Astrocyte of the cerebellum (primary cell): ENCODE measurements around the gene GFOD1.

ENCODE experiments used
- DNase-seq: peaks from one replicate; pipeline ENCODE4 v3.0.0-alpha.2; 2011; ENCODE audit warnings: low read depth
- H3K4me3 ChIP-seq: 2 replicates; pipeline ENCODE4 v1.5.1; 2011; ENCODE audit warnings: mild to moderate bottlenecking, low read depth, low read length, moderate library complexity
- in situ Hi-C: cut with HindIII; loops from 2 replicates; pipeline ENCODE4 v1.10.0; 2017; ENCODE audit warnings: low sequenced_read_pairs
- TF ChIP-seq, protein P1 (sequence below): IDR thresholded peaks from 2 replicates; pipeline ENCODE4 v1.5.1; 2012; ENCODE audit warnings: low read length, low read depth, moderate library complexity, mild to moderate bottlenecking; ENCODE audit errors: missing control alignments

The GFOD1 gene

DNA sequence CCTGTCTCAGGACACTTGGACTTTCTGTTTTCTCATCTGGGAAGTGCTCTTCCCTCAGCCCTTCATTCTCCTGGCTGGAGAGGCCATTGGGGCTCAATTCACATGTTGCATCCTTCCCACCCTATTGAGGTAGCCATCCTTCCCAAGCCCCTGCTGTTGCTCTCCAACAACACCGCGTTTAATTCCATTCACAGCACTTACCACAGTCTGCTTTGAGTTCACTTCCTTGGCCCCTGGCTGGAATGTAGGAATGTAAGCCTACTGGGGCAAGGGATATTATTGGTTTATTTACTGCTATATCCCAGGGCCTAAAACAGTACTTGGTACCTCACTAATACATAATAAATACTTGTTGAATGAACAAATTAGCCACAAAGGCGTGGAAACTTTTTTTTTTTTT, 6.7 kb upstream of the GFOD1 start:
- H3K4me3 ChIP-seq: no peak overlapping the region
- TF ChIP-seq, protein P1, sequence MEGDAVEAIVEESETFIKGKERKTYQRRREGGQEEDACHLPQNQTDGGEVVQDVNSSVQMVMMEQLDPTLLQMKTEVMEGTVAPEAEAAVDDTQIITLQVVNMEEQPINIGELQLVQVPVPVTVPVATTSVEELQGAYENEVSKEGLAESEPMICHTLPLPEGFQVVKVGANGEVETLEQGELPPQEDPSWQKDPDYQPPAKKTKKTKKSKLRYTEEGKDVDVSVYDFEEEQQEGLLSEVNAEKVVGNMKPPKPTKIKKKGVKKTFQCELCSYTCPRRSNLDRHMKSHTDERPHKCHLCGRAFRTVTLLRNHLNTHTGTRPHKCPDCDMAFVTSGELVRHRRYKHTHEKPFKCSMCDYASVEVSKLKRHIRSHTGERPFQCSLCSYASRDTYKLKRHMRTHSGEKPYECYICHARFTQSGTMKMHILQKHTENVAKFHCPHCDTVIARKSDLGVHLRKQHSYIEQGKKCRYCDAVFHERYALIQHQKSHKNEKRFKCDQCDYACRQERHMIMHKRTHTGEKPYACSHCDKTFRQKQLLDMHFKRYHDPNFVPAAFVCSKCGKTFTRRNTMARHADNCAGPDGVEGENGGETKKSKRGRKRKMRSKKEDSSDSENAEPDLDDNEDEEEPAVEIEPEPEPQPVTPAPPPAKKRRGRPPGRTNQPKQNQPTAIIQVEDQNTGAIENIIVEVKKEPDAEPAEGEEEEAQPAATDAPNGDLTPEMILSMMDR: no peak
- no peak for DNase-seq
- in situ Hi-C loops: no loop called here

DNA sequence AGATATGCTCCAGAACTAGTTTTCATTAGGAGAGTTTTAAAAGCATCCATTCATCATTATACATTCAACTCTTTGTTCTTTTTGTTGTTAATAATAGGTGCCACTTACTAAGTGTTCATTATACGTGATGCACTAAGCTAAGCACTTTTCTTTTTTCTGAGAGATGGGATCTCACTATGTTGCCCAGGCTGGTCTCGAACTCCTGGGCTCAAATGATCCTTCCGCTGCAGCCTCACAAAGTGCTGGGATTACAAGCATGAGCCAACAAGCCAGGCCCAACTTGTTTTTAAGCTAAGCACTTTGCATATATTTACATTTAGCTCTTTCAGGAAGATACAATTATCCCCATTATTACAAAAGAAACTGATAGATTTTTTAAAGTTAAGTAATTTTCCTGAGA, 5.7 kb upstream of the GFOD1 start:
- in situ Hi-C loops: no loop called here
- no peak overlapping the region for H3K4me3 ChIP-seq
- no peak for DNase-seq
- TF ChIP-seq, protein P1: no peak

DNA sequence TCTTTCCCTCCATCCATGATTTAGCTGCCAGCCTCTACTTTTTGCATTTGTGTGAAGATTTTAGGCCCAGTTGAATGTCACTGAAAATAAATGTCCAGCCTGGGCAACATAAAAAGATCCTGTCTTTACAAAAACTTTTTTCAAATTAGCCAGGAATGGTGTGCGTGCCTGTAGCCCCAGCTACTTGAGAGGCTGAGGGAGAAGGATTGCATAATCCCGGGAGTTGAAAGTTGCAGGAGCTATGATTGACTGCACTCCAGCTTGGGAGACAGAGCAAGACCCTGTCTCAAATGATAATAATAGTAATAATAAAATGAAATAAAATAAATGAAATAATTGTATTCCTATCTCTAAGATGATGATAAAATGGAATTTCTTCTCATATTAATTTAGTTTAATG, 5.0 kb upstream of the GFOD1 start:
- no peak overlapping the region for H3K4me3 ChIP-seq
- no peak for DNase-seq
- in situ Hi-C loops: no loop called here
- TF ChIP-seq, protein P1: no peak

- TF ChIP-seq, protein P1: no peak
- no peak overlapping the region for H3K4me3 ChIP-seq
- in situ Hi-C loops: no loop called here
- DNase-seq: no peak
These were observed 4.1 kb upstream of the GFOD1 start for GRCh38 chr6:13491538-13491937.

DNA sequence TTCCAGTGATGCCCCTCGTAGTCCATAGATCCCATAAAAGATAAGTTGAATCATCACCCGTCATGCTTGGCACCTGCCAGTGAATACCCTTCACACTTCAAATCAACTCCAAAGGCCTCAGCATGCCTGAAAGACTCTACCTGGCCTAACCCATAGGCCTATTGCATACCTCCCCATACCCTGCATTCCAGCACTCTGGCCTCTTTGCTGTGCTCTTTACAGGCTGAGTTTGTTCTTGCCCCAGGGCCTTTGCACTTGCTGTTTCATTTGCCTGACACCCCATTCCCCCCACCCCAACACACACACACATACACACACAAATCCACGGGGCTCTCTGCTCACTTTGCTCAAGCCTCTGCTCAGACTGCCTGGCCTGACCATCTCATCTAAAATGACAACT, 3.0 kb upstream of the GFOD1 start:
- in situ Hi-C loops: no loop called here
- H3K4me3 ChIP-seq: no peak overlapping the region
- no peak for DNase-seq
- TF ChIP-seq, protein P1: no peak

DNA sequence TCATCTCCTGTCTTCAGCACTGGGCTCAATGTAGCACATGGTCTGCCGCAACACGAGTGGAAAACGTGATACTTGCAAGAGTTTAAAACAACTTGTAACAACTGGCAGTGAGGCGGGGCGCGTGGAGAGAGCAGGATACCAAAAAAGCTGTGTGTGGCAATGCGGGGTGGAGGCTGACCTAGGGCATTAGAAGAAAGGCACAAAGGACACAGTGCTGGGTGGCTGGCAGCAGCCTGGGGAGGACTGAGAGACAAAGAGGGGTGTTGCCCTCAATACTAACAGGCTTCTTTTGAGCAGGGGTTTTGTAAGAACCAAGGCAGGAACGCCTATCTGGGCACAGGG, 1.5 kb upstream of the GFOD1 start:
- DNase-seq: no peak
- H3K4me3 ChIP-seq: no peak overlapping the region
- in situ Hi-C loops: no loop called here
- TF ChIP-seq, protein P1: no peak
